Astrocyte of the spinal cord (primary cell): ENCODE data around the gene SEMA3E.

Experiments
- DNase-seq: peaks from one replicate; pipeline ENCODE4 v3.0.0; 2011; ENCODE audit warnings: low read depth, low spot score
- H3K4me3 ChIP-seq: 2 replicates; pipeline ENCODE4 v1.5.1; 2011; ENCODE audit warnings: low read depth, mild to moderate bottlenecking, low read length, moderate library complexity
- CTCF ChIP-seq: IDR thresholded peaks from 2 replicates; pipeline ENCODE4 v1.5.1; 2012; ENCODE audit warnings: low read depth, mild to moderate bottlenecking, low read length, inconsistent platforms
- in situ Hi-C: cut with HindIII; loops from 2 replicates; pipeline ENCODE4 v1.10.0; 2017; ENCODE audit warnings: low sequenced_read_pairs

The SEMA3E gene

DNA sequence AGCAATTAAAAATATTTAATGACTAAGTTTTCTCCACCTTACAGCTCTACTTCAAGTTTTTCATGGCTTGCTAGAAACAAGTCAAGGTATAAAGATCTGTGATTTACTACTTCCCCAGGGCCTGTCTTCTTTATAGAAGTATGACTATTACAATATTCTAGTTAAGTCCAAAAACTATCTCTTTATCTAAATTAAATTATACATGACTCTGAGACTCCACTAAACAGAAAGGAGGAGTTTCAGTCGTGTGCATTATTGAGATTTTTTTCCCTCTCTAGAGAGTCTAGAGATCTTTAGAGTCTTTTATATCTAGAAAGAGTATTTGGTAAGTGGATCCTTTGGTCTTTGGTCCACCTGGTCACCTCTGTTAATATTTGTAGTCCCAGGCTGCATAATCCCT is 100.7 kb downstream of the SEMA3E start:
- in situ Hi-C loops, result no loop called here
- no peak for DNase-seq
- no peak overlapping the region for H3K4me3 ChIP-seq
- no peak for TF ChIP-seq CTCF

DNA sequence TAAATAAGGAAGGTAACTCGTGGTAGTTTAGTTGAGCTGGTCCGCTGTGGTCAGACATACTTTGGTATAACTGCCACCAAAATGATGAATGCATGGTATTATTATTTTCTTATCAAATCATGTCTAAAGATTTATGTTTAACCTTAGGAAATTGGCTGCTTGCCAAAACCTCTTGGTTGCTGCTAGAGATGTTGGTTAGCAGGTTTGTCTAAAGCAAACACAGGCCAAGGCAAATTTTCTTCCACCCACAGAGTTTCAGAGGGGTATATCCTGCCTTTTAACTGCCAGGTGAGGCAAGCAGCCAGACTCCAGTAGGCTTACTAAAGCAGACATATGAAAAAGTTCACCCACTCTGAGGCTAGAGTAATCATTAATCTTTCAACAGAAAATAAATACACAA is 101.4 kb downstream of the SEMA3E start:
- TF ChIP-seq CTCF, result no peak
- peak; percentile 86 for DNase-seq

DNA sequence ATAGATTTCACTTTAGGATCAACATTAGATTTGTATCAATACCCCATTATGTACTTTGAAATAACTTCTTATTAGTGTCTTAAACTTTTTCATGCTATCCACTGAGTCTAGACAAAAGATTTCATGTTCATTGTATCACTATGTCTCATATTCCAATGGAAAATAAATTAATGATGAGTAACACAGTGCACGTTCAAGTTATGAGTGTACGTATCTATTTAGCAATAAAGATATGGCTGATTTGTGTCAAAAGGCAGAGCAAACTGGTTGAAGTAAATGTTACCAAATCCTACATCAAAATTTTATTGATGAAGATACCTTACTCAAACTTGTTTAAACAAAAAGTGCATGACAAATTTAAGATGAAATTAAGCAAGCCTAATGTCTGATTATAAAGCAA is 102.4 kb downstream of the SEMA3E start:
- no peak overlapping the region for H3K4me3 ChIP-seq
- no peak for TF ChIP-seq CTCF
- in situ Hi-C loops, result no loop called here
- DNase-seq, result peak; percentile 15

More for the DNA sequence above, 101.4 kb downstream of the SEMA3E start:
- in situ Hi-C loops, result no loop called here
- H3K4me3 ChIP-seq, result no peak overlapping the region

- TF ChIP-seq CTCF, result no peak
- no peak for DNase-seq
- in situ Hi-C loops, result no loop called here
- no peak overlapping the region for H3K4me3 ChIP-seq
These were observed 107.6 kb downstream of the SEMA3E start for GRCh38 chr7:83541187-83541960.

- in situ Hi-C loops, result no loop called here
- H3K4me3 ChIP-seq, result no peak overlapping the region
- TF ChIP-seq CTCF, result no peak
- no peak for DNase-seq
These were observed 114.5 kb downstream of the SEMA3E start for GRCh38 chr7:83534488-83534887.

DNA sequence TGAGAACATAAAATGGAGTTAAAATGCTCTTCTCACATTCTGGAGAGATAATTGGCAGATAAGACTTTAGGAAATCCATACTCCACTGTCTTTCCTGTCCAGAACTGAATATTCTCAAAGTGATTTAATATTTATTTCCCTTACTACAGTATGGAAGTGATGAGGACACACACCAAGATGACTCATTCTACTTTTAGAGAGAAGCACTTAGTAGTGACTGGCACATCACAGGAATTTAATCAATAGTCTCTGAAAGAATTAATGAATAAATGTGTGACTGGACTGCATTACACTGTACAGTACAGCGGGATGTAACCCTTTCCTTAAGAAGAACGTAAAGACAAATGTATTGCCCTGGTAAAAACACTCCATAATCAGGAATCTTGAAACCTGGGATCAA is 116.7 kb downstream of the SEMA3E start:
- in situ Hi-C loops, result no loop called here
- no peak overlapping the region for H3K4me3 ChIP-seq
- TF ChIP-seq CTCF, result no peak
- DNase-seq, result peak; percentile 17

DNA sequence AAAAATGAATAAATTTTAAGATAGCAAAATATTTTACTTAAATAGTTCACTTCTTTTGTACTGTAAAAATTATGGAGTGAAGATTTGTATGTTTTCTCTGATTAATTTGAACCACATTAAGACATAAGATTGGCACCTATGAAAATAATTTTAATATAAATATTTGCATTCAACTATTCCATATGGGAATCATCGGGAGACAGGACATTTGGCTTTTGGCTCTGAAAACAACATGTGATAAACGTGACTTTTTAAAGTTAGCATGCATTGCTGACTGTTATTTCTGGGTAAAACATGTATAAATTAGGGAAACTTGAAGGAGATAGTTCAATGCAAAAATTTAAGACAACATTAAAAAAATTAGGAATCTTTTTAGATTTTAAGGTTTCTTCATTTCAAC is 117.2 kb downstream of the SEMA3E start:
- TF ChIP-seq CTCF, result no peak
- no peak overlapping the region for H3K4me3 ChIP-seq
- in situ Hi-C loops, result no loop called here
- no peak for DNase-seq
